Activated CD4-positive, CD25-positive, alpha-beta regulatory T cell treated with anti-CD3 and anti-CD28 coated beads, Interleukin-2, amount 50 U/mL, for 16 hours (primary cell): ENCODE results near the gene GOPC.

Source experiments
- DNase-seq: peaks from one replicate; pipeline ENCODE4 v3.0.0-alpha.2; 2020; ENCODE audit warnings: low read depth, low spot score

Gene GOPC

DNA sequence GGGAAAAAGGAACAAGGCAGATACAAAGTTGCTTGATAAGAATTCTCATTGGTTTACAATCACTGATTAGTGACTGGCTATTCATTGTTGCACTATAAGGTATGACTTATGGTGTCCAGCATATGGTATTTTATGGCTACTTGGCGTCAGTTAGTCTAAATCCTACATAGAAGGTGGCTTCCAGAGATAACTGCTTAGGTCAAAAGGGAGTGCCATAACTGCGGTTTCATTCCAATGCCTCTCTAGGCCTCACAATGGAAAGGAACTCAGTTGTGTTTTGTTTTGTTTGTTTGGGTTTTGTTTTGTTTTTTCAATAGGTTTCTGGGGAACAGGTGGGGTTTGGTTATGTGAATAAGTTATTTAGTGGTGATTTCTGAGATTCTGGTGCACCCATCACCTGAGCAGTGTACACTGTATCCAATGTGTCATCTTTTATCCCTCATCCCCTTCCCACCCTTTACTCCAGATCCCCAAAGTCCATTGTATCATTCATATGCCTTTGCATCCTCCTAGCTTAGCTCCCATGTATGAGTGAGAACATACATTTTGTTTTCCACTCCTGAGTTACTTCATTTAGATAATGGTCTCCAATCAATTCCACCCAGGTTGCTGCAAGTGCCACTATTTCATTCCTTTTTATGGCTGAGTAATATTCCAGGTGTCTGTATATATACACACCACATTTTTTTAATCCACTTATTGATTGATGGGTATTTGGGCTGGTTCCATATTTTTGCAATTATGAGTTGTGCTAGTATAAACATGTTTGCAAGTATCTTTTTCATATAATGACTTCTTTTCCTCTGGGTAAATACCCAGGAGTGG lies 7.0 kb downstream of the GOPC start:
- DNase-seq = no peak

DNA sequence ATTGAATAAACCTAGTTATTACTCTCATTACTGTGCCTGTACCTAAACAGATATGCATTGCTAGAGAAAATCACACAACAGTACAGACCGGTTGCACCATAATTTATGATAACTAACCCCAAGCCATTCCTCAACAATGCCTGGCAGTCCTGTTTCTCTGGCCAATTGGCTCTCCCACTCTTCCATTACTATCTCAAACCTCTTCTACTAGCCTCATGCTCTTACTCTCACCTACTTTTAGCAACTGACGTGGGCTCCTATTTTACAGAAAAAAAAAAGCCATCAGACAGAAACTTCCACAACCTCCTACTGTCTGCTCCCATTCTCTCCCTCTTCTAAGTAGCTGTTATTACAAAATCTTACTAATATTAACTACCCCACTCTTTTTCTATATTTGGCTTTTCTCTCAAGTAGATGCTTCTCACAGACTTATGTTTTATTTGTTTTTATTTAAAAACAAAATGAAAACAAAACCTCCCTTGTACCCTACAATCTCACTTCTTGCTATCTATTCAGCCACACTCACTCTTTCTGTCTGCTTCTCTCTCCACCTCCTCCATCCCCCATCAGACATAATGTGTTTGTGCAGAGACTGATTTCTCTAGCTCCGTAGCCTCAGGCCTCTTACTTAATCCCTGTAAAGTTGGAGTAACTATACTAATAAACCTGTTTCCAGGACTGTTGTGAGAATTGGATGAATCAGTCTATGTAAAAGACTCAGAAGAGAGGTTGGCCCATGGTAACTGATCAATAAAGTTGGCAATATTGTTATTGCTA lies 9.1 kb downstream of the GOPC start:
- no peak for DNase-seq

DNA sequence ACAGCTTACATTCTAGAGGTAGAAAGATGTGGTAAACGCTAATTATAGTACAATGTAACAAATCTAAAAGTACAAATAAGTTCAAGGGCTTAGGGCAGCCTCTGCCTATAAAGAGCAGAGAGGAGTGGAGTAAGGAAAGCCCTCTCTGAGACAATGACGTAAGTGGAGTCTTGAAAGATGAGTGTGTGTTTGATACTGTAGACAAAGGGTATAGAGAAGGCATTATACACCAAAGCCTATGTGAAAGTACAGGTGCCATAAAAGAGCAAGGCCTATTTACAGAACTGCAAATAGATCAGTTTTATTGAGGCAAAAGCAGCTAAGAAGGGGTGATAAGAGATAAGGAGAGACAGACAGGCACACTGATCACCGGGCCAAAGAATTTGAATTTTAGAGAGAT lies 10.9 kb downstream of the GOPC start:
- DNase-seq = no peak

DNA sequence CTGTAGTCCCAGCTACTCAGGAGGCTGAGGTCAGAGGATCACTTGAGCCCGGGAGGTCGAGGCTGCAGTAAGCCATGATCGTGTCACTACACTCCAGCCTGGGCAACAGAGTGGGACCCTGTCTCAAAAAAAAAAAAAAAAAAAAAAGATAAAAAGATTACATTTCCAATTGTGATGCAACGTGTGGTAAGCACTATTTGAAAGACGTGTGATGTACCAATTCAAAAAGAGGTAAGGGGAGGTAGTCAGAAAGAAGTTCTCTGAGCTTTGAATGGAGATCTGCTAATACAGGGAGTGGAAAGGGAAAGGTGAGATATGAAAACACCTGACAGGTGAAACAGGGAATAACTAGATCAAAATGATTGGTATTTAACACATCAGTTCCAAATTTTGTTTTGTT lies 11.9 kb downstream of the GOPC start:
- no peak for DNase-seq

DNA sequence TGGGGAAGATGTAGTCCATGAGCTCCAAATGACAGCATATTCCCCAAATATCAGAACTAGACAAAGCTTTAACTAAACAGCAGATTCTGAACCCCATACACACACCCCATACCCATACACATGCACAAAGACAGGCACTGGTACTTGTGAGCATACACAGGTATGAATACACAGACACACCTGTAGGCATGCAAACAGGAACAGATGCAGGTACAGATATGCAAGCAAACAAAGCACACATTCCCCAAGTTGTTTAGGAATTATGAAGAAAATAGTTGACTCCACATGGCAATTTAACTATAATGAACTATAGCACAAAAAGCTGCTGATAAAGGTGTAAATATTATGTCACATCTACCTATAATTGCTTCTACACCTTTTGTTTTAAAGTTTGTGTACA lies 16.7 kb downstream of the GOPC start:
- DNase-seq = no peak

DNA sequence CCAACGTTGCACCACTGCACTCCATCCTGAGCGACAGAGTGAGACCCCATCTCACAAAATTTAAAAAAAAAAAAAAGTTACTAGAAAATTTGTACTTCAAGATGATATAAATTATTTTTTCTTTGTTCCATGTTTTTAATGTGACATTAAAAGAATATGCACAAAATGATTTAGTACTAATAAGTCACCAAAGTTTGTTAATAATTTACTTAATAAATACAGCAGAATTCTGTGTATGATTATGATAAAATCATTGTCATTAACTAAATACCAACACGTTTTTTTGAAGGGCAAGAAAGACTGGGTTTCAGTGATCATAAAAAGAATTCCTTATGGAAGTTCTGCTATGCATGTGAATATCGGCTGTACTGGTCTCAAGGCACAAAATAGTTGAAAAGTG lies 28.1 kb downstream of the GOPC start:
- DNase-seq = no peak

DNA sequence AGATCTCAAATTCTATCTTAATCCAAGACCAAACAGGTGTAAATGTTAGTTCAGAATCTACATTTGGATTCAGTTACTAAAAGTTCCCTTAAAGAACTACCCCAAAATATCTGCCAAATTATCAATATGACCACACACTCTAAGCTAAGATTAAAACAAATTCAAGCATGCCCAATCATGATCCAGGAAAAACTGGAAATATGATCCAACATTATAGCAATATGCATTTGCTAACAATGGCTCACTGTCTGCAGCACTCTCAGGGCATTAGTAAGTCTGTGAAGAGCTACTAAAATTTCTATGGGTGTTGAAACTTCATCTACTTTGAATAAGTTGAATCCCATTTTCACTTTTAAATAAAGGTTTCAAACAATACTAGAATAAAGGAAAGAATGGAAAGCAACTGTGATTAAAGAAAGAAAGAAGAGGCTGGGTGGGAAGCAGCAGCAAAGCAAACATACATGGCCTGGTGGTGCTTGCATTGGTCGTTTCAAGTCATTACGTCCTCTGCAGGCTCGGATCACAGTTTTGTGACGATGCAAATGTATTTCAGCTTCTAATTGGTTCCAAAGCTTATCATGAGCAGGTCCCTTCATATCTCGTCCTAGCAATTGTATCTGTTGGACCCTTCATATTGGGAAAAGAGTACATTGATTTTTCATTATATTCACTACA lies 29.2 kb downstream of the GOPC start:
- DNase-seq = no peak

DNA sequence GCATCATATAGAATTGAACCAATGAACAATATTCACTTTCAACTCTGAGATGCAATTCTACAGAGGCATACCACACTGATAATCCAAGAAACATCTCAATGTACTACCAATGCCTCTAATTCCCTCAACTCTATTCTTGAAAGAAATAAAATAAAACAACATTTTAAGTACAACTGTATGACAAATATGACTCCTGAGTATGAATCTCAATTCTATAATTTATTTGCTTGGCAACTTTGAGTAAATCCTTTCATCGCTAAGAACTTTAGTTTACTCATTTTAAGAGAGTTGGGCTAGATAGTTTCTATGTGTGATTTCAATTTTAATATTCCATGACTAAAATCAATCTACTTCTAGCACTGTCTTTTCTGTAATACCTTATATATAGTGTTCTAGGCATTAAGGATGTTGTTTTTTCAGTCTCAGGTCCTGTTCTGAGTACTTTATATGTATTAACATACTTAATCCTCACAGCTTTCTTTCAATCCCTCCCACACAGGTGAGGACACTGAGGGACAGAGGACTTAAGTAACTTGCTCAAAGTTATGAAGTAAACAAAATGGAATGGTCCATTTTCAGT lies 33.4 kb downstream of the GOPC start:
- DNase-seq = no peak

DNA sequence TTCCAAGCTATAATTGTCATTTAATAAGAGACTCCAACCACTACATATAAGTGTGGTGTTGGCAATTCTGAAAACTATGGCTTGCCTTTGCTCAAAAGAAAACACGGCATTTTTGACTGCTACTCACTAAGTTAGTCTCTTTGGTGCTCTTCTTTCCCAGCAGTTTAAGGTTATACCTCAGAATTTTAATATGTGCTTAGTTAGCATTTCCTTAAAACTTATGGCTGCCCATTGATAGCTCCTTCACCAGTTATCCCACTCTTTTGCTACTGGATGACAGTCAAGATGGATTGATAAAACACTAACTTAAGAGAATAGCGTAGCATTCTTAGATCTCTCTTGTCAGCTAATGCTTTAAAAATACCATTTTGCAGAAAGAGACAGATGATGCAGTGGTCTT lies 34.1 kb downstream of the GOPC start:
- no peak for DNase-seq

DNA sequence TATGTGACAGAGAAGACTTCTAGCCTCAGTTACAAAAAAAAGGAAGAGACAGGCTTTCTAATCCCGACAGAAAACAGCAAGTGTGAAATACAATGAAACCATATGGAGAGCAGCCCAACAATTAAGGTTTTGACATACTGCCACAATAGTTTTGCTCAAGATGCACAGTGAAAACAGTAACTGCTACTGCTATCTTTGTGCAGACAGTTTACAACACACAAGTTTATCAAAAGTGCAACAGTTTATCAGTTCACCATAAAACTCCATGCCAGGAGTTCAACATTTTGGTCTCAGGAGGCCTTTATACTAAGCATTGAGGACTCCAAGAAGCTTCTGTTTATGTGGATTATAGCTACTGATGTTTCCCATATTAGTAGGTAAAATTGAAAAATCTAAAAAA lies 37.6 kb downstream of the GOPC start:
- no peak for DNase-seq

DNA sequence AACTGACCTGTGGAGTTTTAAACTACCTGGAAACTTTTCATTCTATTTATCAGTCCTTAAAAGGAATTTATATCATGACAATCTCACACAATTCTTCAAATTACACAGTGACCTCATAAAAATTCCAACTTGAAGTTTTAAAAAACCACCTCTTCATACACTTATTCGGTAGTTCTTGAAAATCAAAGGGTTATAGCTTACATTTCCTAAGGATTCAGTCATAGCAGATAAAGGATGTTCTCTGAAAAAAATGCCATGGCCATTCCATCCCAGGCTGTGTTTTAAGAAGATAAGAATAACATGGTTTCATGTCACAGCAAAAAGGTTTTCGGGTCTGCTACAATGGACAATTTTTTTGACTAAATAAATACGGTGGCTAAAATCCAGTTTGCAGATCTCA lies 41.2 kb downstream of the GOPC start:
- no peak for DNase-seq

DNA sequence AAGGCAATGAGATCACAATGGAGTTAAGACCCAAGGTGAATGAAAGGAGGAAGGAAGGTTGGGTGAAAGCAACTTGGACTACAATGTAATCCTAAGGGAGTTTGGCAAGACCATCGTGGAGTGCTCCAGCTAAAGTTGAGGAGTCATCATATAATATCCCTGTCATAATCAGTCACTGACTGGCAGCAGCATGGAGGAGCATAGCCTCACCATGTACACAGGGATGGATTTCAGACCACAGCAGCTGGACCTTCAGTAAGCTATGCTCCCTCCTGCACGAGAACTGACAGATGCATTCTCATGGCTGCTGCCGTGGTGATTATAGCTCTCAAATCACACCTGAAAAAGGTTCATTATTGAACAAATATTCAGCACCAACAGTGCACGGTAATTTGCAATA lies 43.0 kb downstream of the GOPC start:
- DNase-seq = no peak

DNA sequence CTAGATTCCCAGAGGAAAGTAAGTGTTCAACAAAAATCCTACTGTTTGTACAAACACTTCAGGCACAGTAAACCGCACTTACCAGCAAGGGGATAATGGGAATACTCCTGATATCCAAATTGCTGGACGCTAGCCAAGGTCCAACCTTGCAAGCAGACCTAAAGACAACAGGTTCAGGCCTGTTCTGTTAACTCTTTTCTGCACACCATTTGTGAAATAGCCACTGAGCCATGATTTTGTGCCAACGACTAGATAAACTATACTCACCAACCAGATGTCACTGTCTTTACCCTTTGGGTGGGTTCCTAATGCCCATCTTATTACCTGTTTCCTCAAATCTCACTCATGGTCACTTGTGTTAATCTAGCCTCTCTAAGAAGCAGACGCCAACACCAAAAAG lies 43.5 kb downstream of the GOPC start:
- DNase-seq = no peak

DNA sequence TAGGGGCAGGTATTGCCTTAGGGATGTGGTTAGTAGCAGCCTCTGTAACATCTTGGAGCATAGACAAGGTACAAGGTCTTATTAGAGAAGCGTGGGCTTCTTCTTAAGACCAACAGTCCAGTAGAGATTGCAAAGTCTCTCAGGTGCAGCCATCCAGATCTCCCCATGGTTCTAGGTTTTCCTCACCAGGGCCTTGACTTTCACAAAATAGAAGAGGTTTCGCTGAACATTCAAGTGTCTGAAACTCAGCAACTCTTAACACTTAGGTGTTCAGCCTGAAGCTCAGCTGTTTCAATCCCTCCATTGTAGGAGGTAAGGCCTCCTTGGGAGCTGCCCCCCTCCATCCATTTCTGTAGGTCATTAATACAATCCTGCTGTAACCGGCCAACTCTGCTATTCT lies 44.4 kb downstream of the GOPC start:
- DNase-seq = no peak

DNA sequence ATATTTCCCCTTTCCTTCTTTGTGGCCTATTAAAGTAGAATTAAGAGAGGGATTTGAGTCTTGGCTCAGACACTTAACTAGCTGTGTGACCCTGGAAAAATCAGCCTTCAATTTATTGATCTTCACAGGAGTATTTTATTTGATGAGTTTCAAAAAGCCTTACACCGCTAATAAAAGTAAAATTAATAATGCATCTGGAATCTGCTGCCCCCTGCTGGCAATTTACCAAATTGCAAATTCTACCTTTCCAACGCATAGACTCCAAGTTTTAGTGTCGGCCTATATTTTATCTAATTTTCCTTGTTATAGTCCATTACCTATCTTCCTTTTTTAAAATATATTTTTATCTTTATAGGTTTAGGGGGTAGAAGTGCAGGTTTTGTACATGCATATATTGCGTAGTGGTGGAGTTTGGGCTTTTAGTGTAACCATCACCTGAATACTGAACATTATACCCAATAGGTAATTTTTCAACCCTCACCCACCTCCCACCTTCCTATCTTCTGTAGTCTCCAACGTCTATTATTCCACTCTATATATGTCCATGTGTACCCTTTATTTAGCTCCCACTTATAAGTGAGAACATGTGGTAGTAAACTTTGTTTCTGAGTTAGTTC lies 46.3 kb downstream of the GOPC start:
- DNase-seq = peak; percentile 45

DNA sequence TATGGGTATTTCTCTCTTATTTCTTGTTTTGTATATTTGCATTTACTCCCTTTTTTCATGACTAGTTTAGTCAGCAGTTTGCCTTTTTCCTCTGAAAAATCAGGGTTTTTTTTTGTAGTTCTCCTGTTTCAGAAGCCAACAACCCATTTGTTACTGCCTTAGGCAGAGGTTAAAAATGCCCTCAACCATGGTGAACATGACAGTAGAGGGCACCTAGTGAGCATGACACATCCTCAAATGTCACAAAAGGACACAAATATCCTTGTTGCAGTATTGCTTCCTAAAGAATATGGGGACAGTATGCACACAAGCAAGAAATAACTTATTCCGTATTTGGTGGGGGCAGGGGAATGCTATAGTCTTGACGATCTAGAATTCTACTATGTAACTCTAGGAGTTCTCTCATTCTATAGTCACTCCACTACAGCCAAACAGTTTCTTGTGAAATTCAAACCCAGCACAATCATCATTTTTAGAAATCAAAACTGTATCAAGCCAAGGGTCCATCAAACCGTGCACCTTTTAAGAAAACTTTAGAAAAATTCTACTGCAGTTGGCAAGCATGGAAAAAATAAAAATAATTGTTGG lies 47.0 kb downstream of the GOPC start:
- DNase-seq = no peak

DNA sequence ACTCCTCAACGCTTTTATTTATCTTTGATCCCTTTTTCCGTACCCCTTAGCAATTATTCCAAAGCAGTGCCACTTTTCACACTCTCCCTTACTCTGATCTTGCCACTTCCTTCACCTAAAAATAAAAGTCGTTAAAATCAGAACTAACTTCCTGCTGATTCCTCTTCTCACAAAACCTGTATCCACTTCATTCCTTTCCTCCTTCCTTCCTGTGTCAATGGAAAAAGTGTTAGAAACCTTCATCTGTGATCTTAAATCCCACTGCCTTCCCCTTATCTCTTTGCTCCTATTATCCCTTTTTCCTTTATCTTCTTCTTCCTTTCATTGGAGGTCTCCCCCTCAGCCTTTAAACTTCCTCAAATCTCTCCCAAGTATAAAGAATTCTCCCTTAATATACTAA lies 49.2 kb downstream of the GOPC start:
- DNase-seq = no peak

DNA sequence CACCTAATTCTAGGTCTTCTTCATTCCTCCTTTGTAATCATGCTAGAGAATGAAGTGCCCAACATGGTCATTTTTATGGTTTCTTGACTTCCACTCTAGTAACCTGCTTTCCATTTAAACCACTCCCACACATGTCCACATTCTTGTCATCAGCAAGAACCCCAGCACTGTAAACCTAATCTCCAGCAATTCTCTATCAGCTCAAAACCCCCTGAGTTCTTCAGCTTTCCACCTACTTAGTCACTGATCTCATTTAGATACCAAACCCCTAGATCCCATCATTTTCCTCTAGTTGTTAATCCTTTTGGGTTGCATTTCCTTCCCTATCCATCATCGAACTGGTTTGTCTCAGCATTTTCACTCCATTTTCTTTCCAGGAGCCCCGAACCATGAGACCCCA lies 49.7 kb downstream of the GOPC start:
- no peak for DNase-seq

DNA sequence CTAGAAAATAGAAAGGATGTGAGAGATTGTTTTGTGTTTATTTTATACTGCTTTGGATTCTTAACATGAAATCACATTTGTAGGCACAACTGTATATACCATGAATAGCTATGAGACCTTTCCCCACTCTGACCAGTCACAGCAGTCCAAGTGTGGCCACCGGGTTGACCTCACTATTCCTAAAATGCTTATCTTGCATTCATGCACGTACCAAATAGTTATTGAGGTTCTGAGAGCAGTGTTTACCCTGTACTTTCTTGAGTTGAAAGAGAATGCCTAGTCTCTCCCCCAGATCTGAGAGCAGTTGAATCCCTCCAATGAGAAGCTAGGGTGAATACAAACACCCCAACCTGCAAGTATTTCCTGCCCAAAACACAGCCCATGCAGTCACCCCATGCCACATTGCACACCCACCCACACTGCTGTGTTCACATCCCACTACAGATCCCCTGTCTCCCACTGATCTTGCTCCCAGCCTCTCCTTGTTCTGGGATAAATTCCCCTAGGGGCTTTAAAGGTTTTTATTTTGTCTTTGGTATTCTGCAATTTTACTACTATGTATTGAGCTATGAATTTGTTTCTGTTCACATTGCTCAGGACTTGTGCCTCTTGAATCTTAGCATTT lies 51.6 kb downstream of the GOPC start:
- no peak for DNase-seq

DNA sequence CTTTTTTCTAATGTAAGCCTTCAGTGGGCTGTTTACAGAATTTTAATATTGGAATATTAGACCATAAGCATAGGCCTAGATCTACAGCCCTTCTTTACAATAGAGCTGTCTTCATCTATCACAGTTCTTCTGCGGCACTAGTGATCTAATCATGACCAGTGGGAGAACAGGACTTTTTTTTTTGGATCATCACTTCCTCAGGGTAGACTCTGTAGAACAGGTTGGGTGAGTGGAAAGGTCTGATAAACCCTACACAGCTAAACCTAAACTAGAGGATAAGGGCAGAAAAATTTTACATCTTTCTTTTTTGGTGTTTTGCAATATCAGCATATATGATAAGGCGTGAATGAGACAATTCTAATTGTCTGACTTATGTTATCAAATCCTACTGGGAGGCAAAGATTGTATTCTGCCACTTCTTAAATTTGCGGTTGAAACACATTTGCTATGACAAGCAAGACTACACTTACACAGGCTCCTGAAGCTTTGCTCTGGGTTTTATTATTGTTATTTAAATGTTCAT lies 52.2 kb downstream of the GOPC start:
- DNase-seq = no peak

DNA sequence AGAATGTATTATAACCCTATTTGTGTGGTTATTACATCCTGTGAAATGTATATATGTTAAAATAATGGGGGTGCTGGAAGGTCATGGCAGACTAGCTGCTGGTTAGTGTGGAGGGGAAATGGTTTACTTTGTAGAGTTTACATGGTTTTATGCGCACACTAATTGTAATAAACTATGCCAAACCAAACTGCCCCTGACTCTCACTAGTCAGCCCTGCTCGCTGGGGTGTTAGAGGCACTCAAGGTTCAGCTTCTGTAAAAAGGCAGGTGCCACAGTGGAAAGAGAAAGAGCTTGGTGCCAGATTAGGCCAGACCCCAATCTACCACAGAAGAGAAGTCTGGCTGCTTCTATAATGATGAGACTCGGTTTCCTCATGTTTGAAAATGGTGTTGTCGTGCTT lies 52.7 kb downstream of the GOPC start:
- no peak for DNase-seq
